Measurements from ENCODE around the gene SMYD1. TPM values are rescaled to one million over a fixed set of nuclear protein-coding genes. Genes with fewer than 3 reads are reported as not detected.

SMYD1 gene
- total RNA-seq, 1 experiment from 2014 or later = not detected

- ChIA-PET POLR2A (no interaction called here), RAD21 (ENCODE audit: low non-redundant PET in 1 of 2, low total read pairs in 2 of 2, uncharacterized antibody in 2 of 2, unreplicated experiment in 2 of 2) (no interaction called here), CTCF (no interaction called here)
- no peaks in the 10 kb centered on the region for H3K9me3 ChIP-seq (ENCODE audit: control insufficient read depth in 1 of 2, insufficient read depth in 1 of 2, low read depth in 1 of 2, low read length in 2 of 2)
- no peaks in the 10 kb centered on the region for H3K36me3 ChIP-seq (ENCODE audit: control insufficient read depth in 1 of 2, insufficient read depth in 2 of 2, low read length in 2 of 2)
- intact Hi-C loops (cut with micrococcal nuclease) = no loop called here
- no peak overlapping the region for H3K4me3 ChIP-seq (replicated peaks in 1 of 2; ENCODE audit: low read depth in 1 of 2, low read length in 2 of 2)
- H3K9me2 ChIP-seq (ENCODE audit: insufficient read depth) = no peaks in the 10 kb centered on the region
- no peaks in the 10 kb centered on the region for H3K79me2 ChIP-seq (ENCODE audit: insufficient read depth, low read length)
- no peak overlapping the region for H3K27ac ChIP-seq (ENCODE audit: low read depth, low read length)
- H3K27me3 ChIP-seq (ENCODE audit: insufficient read depth, low read length) = peaks cover 3% of the 10 kb centered on the region; the same call in 1 of the 2 replicates
- ATAC-seq (no peak), DNase-seq (ENCODE audit: low read depth, low spot score) (no peak)
- H3K9ac ChIP-seq (ENCODE audit: low read length) = no peak overlapping the region
- H4K20me1 ChIP-seq (ENCODE audit: insufficient read depth) = no peaks in the 10 kb centered on the region
- no peaks in the 10 kb centered on the region for H3K4me1 ChIP-seq (ENCODE audit: control insufficient read depth in 1 of 2, insufficient read depth in 2 of 2, low read length in 2 of 2)
- TF ChIP-seq REST (IDR thresholded peaks at IDR 0.05; ENCODE audit: low read depth) = no peak
- no peak for TF ChIP-seq ELF1 (IDR thresholded peaks at IDR 0.05; ENCODE audit: borderline replicate concordance, low read depth)
- no peak for TF ChIP-seq CBX3 (IDR thresholded peaks at IDR 0.05; ENCODE audit: low read depth)
- TF ChIP-seq TCF7L2 (IDR thresholded peaks at IDR 0.05; ENCODE audit: borderline replicate concordance, extremely low read depth, insufficient read depth, insufficient read length) = no peak
- no peak for TF ChIP-seq EGR1 (IDR thresholded peaks at IDR 0.05; ENCODE audit: low read depth)
- TF ChIP-seq EZH2 (IDR thresholded peaks at IDR 0.05) = no peak
- no peak for TF ChIP-seq SRF (IDR thresholded peaks at IDR 0.05; ENCODE audit: low read depth)
- no peak for TF ChIP-seq EZH2phosphoT487 (IDR thresholded peaks at IDR 0.05; ENCODE audit: borderline replicate concordance)
- no peak for TF ChIP-seq ATF3 (IDR thresholded peaks at IDR 0.05)
- no peak for TF ChIP-seq CTCF (IDR thresholded peaks at IDR 0.05 in 2 of 3, conservative IDR thresholded peaks at IDR 0.05 in 1 of 3; ENCODE audit: borderline replicate concordance in 1 of 3, insufficient read depth in 1 of 3, low read depth in 2 of 3, low read length in 2 of 3)
- no peak for TF ChIP-seq ZFX (IDR thresholded peaks at IDR 0.05)
- TF ChIP-seq SIN3A (IDR thresholded peaks at IDR 0.05; ENCODE audit: low read depth) = no peak
- TF ChIP-seq POLR2A (IDR thresholded peaks at IDR 0.05; ENCODE audit: borderline replicate concordance, extremely low read depth, insufficient read depth, insufficient read length) = no peak
- no peak overlapping the region for H2AFZ ChIP-seq (ENCODE audit: low read depth, low read length, poor library complexity, severe bottlenecking)
- no TSS peak for BruUV-seq (replicated peaks)
- no peak overlapping the region for H3K4me2 ChIP-seq (ENCODE audit: low read length)
These were observed 69.2 kb downstream of the SMYD1 start for GRCh38 chr2:88136817-88137216.

All from HCT116 (cell line).